GM18870 (cell line): ENCODE measurements around the gene RASA3.
"Not testable (repeated sequence)": the region's sequence is repeated elsewhere in the genome, so short reads cannot be mapped to it uniquely, and the experiment has no call there.

ENCODE experiments used
- ATAC-seq: cut with Tn5 transposase; IDR thresholded peaks from one replicate; pipeline ENCODE4 v1.9.1; 2021; ENCODE audit warnings: moderate library complexity; ENCODE audit not compliant: unreplicated experiment

Gene RASA3

DNA sequence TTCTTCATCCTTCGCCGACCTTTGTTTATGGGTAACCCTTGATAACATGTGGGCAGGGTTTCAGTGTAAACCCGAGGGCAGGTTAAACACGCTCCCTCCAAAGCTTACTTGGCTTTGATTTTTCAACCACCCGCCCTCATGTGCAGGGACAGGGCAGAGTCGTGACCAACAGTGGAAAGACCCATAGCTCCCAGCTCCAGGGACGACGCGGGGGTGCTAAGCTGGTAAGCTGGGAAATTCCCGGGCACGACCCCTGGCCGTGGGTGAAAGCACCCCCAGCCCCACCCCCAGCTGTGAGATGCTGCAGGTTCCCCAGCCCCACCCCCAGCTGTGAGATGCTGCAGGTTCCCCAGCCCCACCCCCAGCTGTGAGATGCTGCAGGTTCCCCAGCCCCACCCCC, 17.8 kb downstream of the RASA3 start:
- ATAC-seq, result not testable (repeated sequence)

DNA sequence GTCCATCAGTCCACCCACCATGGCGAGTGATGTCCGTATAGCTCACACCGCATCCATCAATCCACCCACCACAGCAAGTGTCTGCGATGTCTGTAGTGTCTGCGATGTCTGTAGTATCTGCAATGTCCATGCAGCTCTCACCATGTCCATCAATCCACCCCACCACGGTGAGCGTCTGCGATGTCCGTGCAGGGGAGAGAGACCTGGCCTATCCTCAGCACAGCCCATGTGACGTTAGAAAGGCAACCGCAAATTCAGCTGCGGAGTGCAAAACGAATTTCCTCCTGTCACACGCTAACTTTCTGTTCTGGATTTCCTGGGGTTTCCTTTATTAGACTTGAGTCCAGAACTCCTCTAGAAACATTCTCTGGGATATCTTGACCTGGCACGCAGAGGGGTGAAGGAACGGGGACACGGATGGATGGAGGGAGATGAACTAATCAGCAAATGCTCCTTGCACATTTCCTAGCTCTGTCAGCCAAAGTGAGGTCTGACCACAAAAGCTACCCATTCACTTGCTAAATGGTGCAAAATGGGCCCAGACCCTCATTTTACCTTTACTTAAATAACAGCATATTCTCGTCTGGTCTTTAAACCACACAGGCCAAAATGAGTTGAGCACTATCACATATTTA, 18.3 kb downstream of the RASA3 start:
- ATAC-seq, result no peak

DNA sequence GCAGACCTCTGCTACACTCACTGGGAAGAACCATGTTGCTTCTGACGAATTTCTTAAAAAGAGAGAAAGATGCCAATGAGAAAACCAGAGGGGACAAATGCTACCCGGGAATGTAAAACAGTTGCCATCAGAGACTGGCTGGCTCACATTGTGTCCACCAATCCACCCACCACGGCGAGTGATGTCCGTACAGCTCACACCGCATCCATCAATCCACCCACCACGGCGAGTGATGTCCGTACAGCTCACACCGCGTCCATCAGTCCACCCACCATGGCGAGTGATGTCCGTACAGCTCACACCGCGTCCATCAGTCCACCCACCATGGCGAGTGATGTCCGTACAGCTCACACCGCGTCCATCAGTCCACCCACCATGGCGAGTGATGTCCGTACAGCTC, 19.0 kb downstream of the RASA3 start:
- not testable (repeated sequence) for ATAC-seq

DNA sequence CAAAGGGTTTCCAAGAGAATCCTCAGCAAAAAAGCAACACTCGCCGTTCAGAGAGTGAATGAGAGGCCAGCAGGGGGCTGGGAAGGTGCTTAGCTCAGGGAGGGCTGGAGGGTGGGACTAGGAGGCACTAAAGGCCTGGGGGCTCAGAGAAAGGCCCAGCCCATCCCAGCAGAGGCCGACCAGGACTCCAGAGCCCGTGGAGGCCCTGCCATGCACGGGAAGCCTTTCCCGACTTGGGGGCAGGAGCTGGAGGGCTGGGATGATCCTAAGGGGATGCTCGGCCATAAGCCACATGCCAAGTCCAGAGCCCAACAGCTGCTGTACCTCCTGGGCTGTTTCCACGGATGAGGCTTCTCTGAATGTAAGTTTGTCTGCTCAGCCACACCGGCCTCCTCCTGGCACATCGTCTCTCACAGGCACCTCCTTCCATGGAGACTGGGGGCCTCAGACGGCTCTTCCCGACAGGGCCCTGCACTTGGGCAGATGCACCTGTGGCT, 19.5 kb downstream of the RASA3 start:
- ATAC-seq, result no peak

DNA sequence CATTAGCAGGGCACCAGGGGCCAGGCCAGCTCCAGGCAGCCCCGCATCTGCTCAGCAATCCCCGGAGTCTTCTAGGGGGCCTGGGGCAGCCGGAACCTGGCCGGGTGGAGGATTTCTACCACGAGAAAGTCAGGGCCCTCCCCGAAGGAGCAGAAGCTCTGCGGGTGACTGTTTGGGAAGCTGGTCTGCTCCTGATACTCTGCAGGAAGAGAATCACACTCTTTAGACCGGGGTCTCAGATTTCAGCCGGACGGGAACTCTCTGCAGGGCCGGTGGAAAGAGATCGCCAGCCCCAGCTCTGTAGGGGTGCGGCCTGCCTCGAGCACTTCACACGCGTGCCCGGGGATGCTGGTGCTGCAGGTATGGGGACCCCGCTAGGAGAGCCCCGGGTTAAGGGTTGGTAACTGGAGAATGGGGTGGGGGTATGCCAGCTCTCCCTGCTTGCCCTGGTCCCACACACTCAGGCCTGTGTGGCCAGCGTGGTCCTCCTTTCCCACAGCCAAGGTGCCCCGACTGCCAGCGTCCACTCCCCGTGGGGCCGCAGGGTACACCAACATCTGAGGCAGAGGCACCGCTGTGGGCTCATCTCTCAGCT, 20.1 kb downstream of the RASA3 start:
- ATAC-seq, result no peak

DNA sequence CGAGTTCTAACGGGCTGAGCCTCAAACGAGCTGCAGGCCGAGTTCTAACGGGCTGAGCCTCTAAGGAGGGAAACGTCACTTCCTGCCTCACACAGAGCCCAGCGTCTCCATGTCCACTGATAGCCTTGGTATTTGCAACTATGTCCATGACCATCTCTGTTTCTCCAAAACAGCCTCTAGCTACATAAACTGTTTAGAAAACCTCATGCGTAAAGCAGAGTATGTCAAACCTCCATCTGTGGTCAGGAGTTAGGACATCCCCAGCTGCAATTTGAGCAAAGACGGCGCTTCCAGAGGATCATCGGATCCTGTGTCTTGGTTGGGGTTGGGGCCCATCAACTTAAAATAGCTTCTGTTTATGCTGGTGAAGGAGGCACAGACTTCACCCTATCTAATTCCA, 20.8 kb downstream of the RASA3 start:
- no peak for ATAC-seq

DNA sequence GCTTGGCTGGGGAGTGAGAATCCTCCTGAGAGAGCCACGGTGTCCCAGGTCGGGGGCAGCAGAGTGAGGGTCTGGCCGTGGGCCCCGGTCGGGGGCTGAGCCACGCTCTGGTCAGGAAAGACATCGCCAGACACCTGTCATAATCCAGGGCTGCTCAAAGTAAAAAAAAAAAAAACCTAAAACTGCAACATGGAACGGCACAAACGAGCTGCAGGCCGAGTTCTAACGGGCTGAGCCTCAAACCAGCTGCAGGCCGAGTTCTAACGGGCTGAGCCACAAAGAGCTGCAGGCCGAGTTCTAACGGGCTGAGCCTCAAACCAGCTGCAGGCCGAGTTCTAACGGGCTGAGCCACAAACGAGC, 21.6 kb downstream of the RASA3 start:
- ATAC-seq, result not testable (repeated sequence)

DNA sequence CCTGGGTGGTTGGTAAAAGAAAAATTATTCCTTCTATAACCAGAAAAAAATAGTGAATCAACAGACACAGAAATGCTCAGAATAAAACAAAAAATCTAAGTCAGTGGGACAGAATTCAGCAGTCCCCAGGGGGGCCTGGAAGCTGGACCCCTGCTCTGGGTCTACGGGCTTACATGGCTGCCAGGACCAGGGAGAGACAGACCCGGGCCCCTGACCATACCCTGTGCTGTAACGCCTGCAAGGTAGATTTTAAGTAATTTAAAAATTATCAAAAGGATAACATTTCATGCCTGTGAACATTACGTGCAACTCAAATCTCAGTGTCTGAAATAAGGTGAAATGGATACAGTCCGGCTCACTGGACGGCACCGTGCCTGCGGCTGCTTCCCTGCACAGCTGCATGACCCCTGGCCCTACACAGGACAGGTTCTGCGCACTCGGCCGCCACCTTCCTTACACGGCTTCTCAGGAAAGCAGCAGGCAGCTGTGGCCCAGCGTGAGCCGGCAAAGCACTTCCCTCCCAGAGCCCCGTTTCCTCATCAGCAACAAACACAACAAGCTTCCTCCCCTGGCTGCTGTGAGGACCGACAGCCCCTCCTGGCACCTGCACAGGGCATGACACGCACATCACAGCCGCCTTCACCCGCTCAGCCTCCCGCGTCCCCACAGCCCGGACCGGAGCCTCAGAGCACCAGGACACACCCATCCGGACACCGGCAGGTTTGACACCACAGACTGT, 22.2 kb downstream of the RASA3 start:
- ATAC-seq, result no peak

DNA sequence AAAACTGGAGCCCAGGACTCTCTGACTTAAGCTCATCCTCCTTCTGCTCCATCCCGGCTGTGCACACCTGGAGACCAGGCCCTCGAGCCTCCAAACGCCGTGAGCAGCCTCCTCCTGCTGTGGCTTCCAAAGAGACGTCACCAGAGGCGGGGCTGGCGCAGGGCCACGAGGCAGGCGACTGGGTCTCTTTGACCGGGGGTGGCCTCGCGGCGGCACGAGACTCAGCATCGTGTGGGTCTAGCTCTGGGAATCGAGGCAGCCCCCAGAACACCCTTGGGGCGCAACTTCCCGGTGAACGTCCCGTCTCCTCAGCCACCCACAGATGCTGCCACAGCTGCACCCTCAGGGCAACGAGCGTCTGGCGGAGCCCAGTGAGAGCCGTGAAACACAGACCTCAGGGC, 22.8 kb downstream of the RASA3 start:
- ATAC-seq, result no peak

DNA sequence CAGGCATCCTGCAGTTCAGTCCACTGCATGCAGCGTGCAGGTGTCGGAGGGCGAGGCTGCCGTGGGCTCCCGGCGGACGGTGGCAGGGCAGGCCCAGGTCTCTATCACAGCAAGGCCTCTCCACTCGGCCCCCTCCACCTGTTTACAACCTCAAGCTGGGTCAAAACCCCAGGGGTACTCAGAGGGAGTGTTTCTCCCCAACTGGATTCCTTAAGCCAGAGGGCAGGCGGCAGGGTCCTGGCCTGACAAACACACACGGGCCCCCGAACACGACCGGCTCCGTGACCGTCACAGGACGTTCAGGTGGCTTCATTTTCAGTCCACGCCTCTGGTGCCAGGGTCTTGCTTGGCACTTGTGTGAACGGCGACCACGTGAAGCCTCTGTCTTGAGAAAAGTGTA, 23.5 kb downstream of the RASA3 start:
- no peak for ATAC-seq

DNA sequence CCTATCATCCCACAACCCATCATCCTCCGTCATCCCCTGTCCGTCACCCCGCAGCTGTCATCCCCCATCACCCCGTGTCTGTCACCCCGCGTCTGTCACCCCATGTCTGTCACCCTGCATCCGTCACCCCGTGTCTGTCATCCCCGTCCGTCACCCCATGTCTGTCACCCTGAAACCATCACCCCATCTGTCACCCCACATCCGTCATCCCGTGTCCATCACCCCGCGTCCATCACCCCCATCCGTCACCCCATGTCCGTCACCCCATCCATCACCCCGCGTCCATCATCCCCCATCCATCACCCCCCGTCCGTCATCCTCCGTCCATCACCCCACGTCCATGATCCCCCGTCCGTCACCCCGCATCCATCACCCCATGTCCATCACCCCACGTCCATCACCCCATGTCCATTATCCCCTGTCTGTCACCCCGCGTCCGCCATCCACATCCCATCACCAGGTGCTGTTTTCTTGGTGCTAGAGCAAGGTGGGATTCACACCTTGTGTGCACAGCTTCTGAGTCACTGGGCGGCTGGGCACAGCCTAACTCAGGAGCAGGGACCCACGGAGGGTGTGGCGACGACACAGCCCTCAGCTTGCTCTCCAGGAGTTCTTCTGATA, 24.2 kb downstream of the RASA3 start:
- ATAC-seq, result no peak

DNA sequence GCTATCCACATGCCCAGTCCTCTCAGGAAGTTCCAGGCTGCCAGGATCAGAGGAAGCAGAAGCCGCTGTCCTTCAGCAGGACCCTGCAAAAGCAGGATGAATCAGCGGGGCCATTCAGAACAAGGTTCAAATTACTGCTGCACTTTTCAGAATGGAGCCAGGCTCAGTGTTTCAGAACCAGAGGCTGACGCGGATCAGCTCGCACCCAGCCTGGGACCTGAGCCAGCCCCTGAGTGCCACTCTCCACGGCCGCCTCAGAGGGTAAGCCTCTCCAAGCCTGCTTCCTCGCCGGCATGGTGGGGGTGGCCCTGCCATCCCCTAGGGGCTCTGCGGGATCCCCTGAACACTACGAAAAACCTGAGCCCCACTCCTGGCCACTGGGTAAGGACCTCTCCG, 24.7 kb downstream of the RASA3 start:
- ATAC-seq, result no peak

DNA sequence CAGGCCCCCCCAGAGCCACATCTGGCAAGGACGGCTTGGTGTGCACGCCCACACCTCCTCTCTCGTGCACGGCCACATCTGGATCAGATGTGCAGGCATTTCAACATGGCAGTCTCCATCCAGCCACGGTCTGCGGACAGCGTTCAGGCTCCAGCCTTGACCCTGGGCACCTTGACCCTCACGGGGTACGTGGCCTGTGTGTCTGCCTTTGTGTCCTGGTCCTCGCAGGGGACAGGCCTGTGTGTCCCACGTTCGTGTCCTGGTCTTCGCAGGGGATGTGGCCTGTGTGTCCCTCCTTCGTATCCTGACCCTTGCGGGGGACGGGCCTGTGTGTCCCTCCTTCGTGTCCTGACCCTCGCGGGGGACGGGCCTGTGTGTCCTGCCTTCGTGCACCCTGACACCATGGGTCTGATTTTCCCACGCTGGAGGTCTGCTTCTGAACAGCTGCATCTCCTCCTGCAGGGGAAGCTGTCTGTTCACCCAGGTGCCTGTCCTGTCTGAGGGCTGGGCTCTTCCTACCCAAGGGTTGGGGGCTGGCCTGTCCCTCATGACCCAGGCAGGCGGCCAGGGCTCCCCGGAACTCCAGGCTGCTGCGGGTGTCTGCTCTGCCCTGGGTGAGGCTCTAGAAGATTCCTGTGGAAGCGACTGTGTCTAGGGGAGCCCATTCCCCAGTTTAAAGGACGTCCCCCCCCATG, 25.3 kb downstream of the RASA3 start:
- no peak for ATAC-seq

DNA sequence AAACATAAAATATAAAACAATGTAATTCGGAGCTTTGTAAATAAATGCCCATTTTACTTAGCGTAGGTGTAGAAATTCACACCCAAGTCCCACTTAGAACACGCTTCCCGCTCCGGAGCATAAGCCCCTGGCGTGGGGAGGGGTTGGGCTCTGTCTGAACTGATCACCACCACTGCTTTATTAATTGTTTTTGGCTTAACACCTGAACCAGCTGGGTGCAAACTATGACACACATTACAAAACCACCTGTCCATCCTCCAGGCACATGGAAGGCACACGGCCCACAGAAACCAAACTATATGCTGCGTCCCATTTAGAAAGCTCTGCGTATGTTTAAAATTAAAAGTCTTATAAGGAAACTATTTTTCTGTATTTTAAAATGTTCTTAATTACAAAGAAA, 25.9 kb downstream of the RASA3 start:
- no peak for ATAC-seq

DNA sequence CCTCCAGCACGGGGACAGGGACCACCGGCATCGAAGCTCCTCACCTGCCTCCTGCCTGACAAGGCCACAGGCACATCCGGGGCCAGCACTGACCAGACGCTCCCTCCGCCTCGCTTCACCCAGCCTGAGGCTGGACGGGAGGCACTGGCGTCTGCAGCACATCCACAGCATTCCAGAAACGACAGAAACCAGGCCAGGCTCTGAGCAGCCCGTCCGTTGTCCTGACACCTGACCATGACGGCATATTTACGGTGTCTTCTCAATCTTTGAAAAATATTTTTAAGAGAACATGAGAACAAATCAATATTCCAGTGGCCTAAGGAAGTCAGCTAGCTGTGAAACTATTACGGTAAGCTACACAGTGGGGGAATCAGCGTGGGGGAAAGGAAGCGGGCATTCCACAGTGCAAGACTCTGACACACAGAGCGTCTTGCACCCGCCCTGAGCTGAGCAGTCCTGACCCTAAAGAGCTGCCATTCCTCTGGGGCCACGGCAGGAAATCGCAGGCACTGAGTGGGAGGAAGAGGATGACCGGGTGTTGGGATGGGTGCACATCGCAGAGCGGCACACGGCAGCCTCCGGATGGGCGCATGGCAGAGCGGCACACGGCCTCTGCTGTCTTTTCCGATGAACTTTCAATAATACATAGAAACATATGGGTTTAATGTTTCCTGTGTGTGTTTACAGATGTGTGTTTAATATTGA, 26.8 kb downstream of the RASA3 start:
- ATAC-seq, result no peak

DNA sequence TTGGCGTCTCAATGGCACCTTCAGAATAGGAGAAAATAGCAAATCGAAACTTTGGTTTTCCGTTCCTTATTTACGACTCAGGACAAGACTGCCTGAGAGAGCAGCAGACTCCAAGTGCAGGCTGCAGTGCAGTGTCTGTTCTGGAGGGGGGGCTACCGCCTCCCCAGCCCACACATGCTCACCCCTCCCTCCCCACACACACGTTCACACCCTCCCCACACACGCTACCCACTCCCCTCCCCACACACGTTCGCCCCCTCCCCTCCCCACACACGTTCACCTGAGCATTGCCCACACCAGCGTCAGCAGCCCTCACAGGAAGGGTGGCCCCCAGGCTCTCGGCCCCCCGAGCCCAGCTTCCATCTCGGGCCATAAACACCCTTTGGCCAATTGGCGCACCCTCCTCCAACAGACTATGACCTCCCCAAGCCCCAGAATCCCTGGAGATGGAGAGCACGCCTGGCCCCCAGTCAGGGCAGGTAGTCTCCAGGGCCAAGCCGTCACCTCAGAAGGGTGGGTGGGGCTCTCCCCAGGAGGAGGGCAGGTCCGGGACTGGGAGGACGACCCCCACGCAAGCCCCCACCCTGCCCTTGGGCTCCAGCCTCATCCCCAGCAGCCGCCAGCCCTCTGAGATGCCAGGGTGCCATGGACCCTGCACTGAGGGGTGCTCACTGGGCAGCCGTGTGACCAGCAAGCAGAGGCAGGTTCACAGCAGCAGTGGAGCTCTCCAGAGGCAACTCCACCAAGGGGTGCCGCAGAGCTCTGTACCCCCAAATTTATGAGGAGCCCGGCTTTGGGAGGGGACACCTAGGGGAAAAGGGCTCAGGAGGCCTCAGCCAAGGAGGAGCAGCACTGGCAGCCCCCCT, 27.5 kb downstream of the RASA3 start:
- no peak for ATAC-seq

DNA sequence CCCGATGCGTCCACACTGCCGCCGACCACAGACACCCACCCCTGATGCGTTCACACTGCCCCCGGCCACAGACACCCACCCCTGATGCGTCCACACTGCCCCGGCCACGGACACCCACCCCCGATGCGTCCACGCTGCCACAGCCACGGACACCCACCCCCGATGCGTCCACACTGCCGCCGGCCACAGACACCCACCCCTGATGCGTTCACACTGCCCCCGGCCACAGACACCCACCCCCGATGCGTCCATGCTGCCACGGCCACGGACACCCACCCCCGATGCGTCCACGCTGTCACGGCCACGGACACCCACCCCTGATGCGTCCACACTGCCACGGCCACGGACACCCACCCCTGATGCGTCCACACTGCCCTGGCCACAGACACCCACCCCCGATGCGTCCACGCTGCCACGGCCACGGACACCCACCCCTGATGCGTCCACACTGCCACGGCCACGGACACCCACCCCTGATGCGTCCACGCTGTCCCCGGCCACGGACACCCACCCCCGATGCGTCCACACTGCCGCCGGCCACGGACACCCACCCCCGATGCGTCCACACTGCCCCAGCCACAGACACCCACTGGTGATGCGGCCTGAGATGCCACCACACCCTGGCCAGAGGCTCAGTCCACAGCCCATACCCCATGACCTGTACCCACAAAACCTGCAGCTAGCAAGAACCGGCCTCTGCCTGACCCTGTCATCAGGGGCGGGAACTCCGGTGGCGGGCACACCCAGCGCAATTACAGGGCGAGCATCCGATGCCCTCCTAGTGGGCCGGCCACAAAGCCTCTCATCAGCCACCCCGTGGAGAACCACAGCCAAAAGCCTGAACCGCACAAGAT, 28.4 kb downstream of the RASA3 start:
- no peak for ATAC-seq

DNA sequence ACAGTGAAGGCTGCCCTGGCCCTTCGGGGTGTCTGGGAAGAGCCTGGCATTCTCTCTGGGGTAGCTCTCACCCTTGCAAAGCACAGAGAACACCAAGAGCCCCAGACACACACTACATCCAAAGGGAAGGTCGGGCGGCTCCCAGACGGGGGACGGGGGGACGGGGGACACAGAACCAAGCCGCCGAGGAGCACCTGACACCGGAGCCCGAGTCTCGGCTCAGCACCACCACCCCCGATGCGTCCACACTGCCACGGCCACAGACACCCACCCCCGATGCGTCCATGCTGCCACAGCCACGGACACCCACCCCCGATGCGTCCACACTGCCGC, 29.2 kb downstream of the RASA3 start:
- not testable (repeated sequence) for ATAC-seq
